Adipocyte (in vitro differentiated cells): ENCODE results near the gene MKLN1.

Source experiments
- DNase-seq: peaks from one replicate; pipeline ENCODE4 v3.0.0-alpha.2; 2015; ENCODE audit warnings: low read depth
- H3K27me3 ChIP-seq: replicated peaks from 2 replicates; pipeline ENCODE4 v1.7.0; 2013; ENCODE audit warnings: mild to moderate bottlenecking, low read length, moderate library complexity; ENCODE audit not compliant: control insufficient read depth, insufficient read depth
- H3K36me3 ChIP-seq: 2 replicates; pipeline ENCODE4 v1.7.0; 2013; ENCODE audit warnings: low read length, mild to moderate bottlenecking, moderate library complexity; ENCODE audit not compliant: control insufficient read depth, insufficient read depth, severe bottlenecking
- H3K4me1 ChIP-seq: 2 replicates; pipeline ENCODE4 v1.7.0; 2013; ENCODE audit warnings: mild to moderate bottlenecking, low read length, moderate library complexity; ENCODE audit not compliant: control insufficient read depth, insufficient read depth
- H3K4me3 ChIP-seq: 2 replicates; pipeline ENCODE4 v1.7.0; 2013; ENCODE audit warnings: mild to moderate bottlenecking, low read length, moderate library complexity
- H3K9ac ChIP-seq: 2 replicates; pipeline ENCODE4 v1.7.0; 2013; ENCODE audit warnings: mild to moderate bottlenecking, low read length, moderate library complexity
- H3K9me3 ChIP-seq: 2 replicates; pipeline ENCODE4 v1.7.0; 2013; ENCODE audit warnings: mild to moderate bottlenecking, low read length, moderate library complexity; ENCODE audit not compliant: control insufficient read depth

MKLN1 gene

GRCh38 chr7:131327626-131328376, at the start of gene MKLN1:
MKLN1 (plus strand) TSS chr7:131327876; CDS start chr7:131327900, 24 bp downstream.
- H3K9ac ChIP-seq = peak within 1 kb of the TSS; percentile 100
- no peaks in the 10 kb centered on the region for H3K9me3 ChIP-seq
- H3K36me3 ChIP-seq = peaks cover 12% of the 10 kb centered on the region
- peak within 1 kb of the TSS; percentile 91 for H3K4me3 ChIP-seq
- no peaks in the 10 kb centered on the region for H3K27me3 ChIP-seq
- DNase-seq = peak; percentile 97
- H3K4me1 ChIP-seq = peaks cover 30% of the 10 kb centered on the region

DNA sequence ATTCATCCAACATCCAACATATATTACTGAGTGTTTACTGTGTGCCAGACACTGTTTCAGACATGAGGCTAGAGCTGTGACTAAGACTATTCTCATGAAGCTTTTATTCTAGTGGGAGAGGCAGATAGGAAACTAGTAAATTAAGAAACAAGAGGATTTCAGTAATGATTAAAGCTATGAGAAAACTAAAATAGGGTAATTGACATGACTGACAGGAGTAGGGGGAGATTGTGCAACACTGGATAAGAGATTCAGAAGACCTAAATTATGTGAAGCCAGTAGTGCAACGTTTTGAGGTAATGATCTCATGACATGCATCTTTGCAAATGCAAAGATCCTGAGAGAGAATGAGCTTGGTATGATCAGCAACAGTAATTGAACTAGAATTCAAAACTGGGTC, 48.6 kb upstream of the MKLN1 start:
- Histone ChIP-seq H3K9ac (no peak overlapping the region), H3K4me3 (no peak overlapping the region), H3K4me1 (no peaks in the 10 kb centered on the region), H3K9me3 (peaks cover 5% of the 10 kb centered on the region), H3K27me3 (no peaks in the 10 kb centered on the region), H3K36me3 (no peaks in the 10 kb centered on the region)
- DNase-seq = no peak

GRCh38 chr7:131281266-131282048, 46.2 kb upstream of the MKLN1 start:
- no peaks in the 10 kb centered on the region for H3K36me3 ChIP-seq
- no peak for DNase-seq
- H3K27me3 ChIP-seq = no peaks in the 10 kb centered on the region
- H3K9ac ChIP-seq = no peak overlapping the region
- peaks cover 5% of the 10 kb centered on the region for H3K9me3 ChIP-seq
- peaks cover 20% of the 10 kb centered on the region for H3K4me1 ChIP-seq
- H3K4me3 ChIP-seq = no peak overlapping the region

DNA sequence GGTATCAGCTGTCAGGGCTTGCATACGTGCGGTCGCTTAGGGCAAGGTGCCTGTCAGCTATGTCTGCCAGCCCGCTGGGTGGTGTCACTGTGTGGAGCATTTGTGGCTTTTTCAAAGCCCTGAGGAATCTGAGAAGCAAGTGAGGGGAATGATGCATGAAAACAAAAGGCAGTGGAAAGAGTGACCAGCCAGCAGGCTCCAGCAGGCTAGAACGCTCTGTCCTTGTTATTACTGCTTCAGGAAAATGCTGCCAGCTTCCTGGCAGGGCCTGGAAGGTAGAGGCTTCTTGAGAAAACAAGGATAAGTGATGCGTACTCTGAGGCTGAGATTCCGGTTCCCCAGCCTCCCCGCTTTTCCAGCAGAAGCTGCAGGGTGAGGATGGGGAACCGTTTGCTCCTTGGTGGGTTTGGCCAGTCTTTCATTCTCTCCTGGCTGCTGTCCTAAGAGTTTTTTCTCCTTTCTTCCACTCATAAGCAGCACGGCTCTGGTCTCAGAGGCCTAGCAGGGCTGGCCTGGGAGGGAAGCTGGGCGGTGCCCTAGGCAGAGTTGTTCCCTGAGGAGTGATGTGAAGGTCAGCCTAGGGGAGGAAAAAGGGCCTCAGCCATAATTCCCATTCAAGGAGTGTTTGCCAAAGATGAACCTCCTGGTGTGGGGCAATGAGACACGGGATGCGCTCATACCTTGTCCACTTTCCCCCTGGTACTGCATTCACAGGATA, 42.8 kb upstream of the MKLN1 start:
- H3K36me3 ChIP-seq = no peaks in the 10 kb centered on the region
- peak overlapping the region; percentile 54 for H3K4me3 ChIP-seq
- peaks cover 36% of the 10 kb centered on the region for H3K4me1 ChIP-seq
- peak overlapping the region; percentile 86 for H3K9ac ChIP-seq
- peak; percentile 39 for DNase-seq
- no peaks in the 10 kb centered on the region for H3K27me3 ChIP-seq
- H3K9me3 ChIP-seq = peaks cover 5% of the 10 kb centered on the region

- Histone ChIP-seq H3K27me3 (no peaks in the 10 kb centered on the region), H3K9me3 (no peaks in the 10 kb centered on the region), H3K4me3 (peak overlapping the region; percentile 54), H3K4me1 (peaks cover 36% of the 10 kb centered on the region), H3K36me3 (no peaks in the 10 kb centered on the region), H3K9ac (peak overlapping the region; percentile 86)
- DNase-seq = peak; percentile 25
Observed at GRCh38 chr7:131285556-131285955, 42.1 kb upstream of the MKLN1 start.

GRCh38 chr7:131288450-131288849, 39.2 kb upstream of the MKLN1 start:
- Histone ChIP-seq H3K9ac (no peak overlapping the region), H3K4me1 (peaks cover 56% of the 10 kb centered on the region), H3K9me3 (no peaks in the 10 kb centered on the region), H3K36me3 (no peaks in the 10 kb centered on the region), H3K27me3 (no peaks in the 10 kb centered on the region), H3K4me3 (no peak overlapping the region)
- DNase-seq = no peak

GRCh38 chr7:131289051-131289450, 38.6 kb upstream of the MKLN1 start:
- DNase-seq = no peak
- Histone ChIP-seq H3K9ac (no peak overlapping the region), H3K9me3 (no peaks in the 10 kb centered on the region), H3K4me1 (peaks cover 56% of the 10 kb centered on the region), H3K36me3 (no peaks in the 10 kb centered on the region), H3K27me3 (no peaks in the 10 kb centered on the region), H3K4me3 (no peak overlapping the region)

GRCh38 chr7:131292141-131292905, 35.4 kb upstream of the MKLN1 start:
- no peak overlapping the region for H3K4me3 ChIP-seq
- peak overlapping the region; percentile 41 for H3K9ac ChIP-seq
- no peaks in the 10 kb centered on the region for H3K27me3 ChIP-seq
- DNase-seq = no peak
- no peaks in the 10 kb centered on the region for H3K9me3 ChIP-seq
- H3K36me3 ChIP-seq = no peaks in the 10 kb centered on the region
- peaks cover 28% of the 10 kb centered on the region for H3K4me1 ChIP-seq

GRCh38 chr7:131293018-131293417, 34.7 kb upstream of the MKLN1 start:
- Histone ChIP-seq H3K4me1 (peaks cover 27% of the 10 kb centered on the region), H3K9me3 (no peaks in the 10 kb centered on the region)

GRCh38 chr7:131294553-131294952, 33.1 kb upstream of the MKLN1 start:
- no peaks in the 10 kb centered on the region for H3K27me3 ChIP-seq
- H3K9me3 ChIP-seq = no peaks in the 10 kb centered on the region
- H3K4me1 ChIP-seq = peaks cover 33% of the 10 kb centered on the region
- no peak overlapping the region for H3K9ac ChIP-seq
- no peaks in the 10 kb centered on the region for H3K36me3 ChIP-seq
- H3K4me3 ChIP-seq = no peak overlapping the region
- no peak for DNase-seq

More at GRCh38 chr7:131293018-131293417, 34.7 kb upstream of the MKLN1 start:
- no peak overlapping the region for H3K4me3 ChIP-seq
- no peaks in the 10 kb centered on the region for H3K27me3 ChIP-seq
- H3K36me3 ChIP-seq = no peaks in the 10 kb centered on the region
- peak overlapping the region; percentile 41 for H3K9ac ChIP-seq
- DNase-seq = peak; percentile 28
